ENCODE measurements around the gene HEXIM1. TPM values are rescaled to one million over a fixed set of nuclear protein-coding genes. Genes with fewer than 3 reads are reported as not detected.
A peak's percentile ranks its signal among the peaks of the same experiment; 100 is the strongest.

Gene HEXIM1
- total RNA-seq, 1 experiment from 2014 or later: 59.1 TPM

GRCh38 chr17:45161288-45162024, 13.2 kb downstream of the HEXIM1 start, which contains the start of gene HEXIM2:
TSS of gene HEXIM2 (plus strand) at chr17:45161875. CDS start at chr17:45162794, 919 bp downstream.
- CTCF ChIA-PET: interaction anchor here (0.7 to 1.4 kb wide), 3 partner anchors 26 to 37 kb away, joined by 3 to 6 read pairs (median 3); partner anchors contain the start of gene ACBD4
- H3K27ac ChIP-seq (ENCODE audit: low read length): peak within 1 kb of the TSS; percentile 97
- in situ Hi-C loops (cut with HindIII; ENCODE audit: low pct_unique_long_range_greater_than_20kb, low sequenced_read_pairs) (no loop called here), intact Hi-C loops (cut with micrococcal nuclease; ENCODE audit: unreplicated experiment) (no loop called here)
- POLR2A ChIA-PET: interaction anchor here (1.4 to 2.0 kb wide), 2 partner anchors 10 to 11 kb away, joined by 9 to 10 read pairs; no protein-coding TSS in a partner anchor
- H3K4me1 ChIP-seq (ENCODE audit: control insufficient read depth, insufficient read depth, low read length): peaks cover 24% of the 10 kb centered on the region
- peaks cover 8% of the 10 kb centered on the region; the same call in 1 of the 2 replicates for H3K36me3 ChIP-seq (ENCODE audit: control insufficient read depth, insufficient read depth, low read length)
- no peaks in the 10 kb centered on the region for H3K27me3 ChIP-seq (ENCODE audit: control insufficient read depth, insufficient read depth, low read length)
- no TSS peak for BruUV-seq (replicated peaks)
- peak within 1 kb of the TSS; percentile 70 to 73 for H3K4me3 ChIP-seq (ENCODE audit: low read depth in 2 of 2, low read length in 2 of 2)
- H3K9me3 ChIP-seq (ENCODE audit: control insufficient read depth, insufficient read depth, low read depth, low read length): no peaks in the 10 kb centered on the region
- TF ChIP-seq REST (IDR thresholded peaks at IDR 0.05; ENCODE audit: insufficient read depth in 1 of 2, low read depth in 2 of 2, low read length in 1 of 2): no peak
- peak; percentile 93 for TF ChIP-seq TCF7L2 (IDR thresholded peaks at IDR 0.05; ENCODE audit: low read depth, low read length)
- TF ChIP-seq CTCF (IDR thresholded peaks at IDR 0.05): no peak
- no peak for TF ChIP-seq SIN3A (IDR thresholded peaks at IDR 0.05; ENCODE audit: borderline replicate concordance, insufficient read depth, low read depth, low read length)
- TF ChIP-seq POLR2AphosphoS5 (IDR thresholded peaks at IDR 0.05; ENCODE audit: low read depth, low read length): peak; percentile 79
- ATAC-seq: peak; percentile 97
- peak; percentile 95 for DNase-seq (ENCODE audit: low read depth, low spot score)

GRCh38 chr17:45162025-45162687, 13.9 kb downstream of the HEXIM1 start:
- Histone ChIP-seq H3K4me1 (ENCODE audit: control insufficient read depth, insufficient read depth, low read length) (peaks cover 24% of the 10 kb centered on the region), H3K36me3 (ENCODE audit: control insufficient read depth, insufficient read depth, low read length) (peaks cover 8% of the 10 kb centered on the region; the same call in 1 of the 2 replicates), H3K4me3 (ENCODE audit: low read depth in 2 of 2, low read length in 2 of 2) (peak overlapping the region; percentile 19 to 37), H3K27me3 (ENCODE audit: control insufficient read depth, insufficient read depth, low read length) (no peaks in the 10 kb centered on the region), H3K27ac (ENCODE audit: low read length) (peak overlapping the region; percentile 87), H3K9me3 (ENCODE audit: control insufficient read depth, insufficient read depth, low read depth, low read length) (no peaks in the 10 kb centered on the region)
- DNase-seq (ENCODE audit: low read depth, low spot score) (no peak), ATAC-seq (no peak)
- in situ Hi-C loops (cut with HindIII; ENCODE audit: low pct_unique_long_range_greater_than_20kb, low sequenced_read_pairs) (no loop called here), intact Hi-C loops (cut with micrococcal nuclease; ENCODE audit: unreplicated experiment) (no loop called here)
- TF ChIP-seq SIN3A (IDR thresholded peaks at IDR 0.05; ENCODE audit: borderline replicate concordance, insufficient read depth, low read depth, low read length) (no peak), CTCF (IDR thresholded peaks at IDR 0.05) (no peak), POLR2AphosphoS5 (IDR thresholded peaks at IDR 0.05; ENCODE audit: low read depth, low read length) (no peak), TCF7L2 (IDR thresholded peaks at IDR 0.05; ENCODE audit: low read depth, low read length) (no peak), REST (IDR thresholded peaks at IDR 0.05; ENCODE audit: insufficient read depth in 1 of 2, low read depth in 2 of 2, low read length in 1 of 2) (no peak)
- ChIA-PET CTCF (interaction anchor here (1.4 kb wide), 1 partner anchor 36 kb away, joined by 3 read pairs; no protein-coding TSS in a partner anchor), POLR2A (interaction anchor here (1.4 to 2.0 kb wide), 2 partner anchors 10 to 11 kb away, joined by 9 to 10 read pairs; no protein-coding TSS in a partner anchor)
- BruUV-seq (replicated peaks): no TSS peak

Measured in Panc1 (cell line).